Keratinocyte (primary cell): Measurements from ENCODE around the gene TMEM161B. TPM values are rescaled to one million over a fixed set of nuclear protein-coding genes. Genes with fewer than 3 reads are reported as not detected.

ENCODE experiments used
- DNase-seq: peaks from one replicate; pipeline ENCODE4 v3.0.0-alpha.2; 2011; ENCODE audit warnings: low read depth, missing footprints, low spot score
- FAIRE-seq: peaks from 2 replicates; lab custom pipeline; 2011; peaks lifted over from hg19 to GRCh38; lab: Jason Lieb, UNC
- H2AFZ ChIP-seq: 2 replicates; pipeline ENCODE4 v1.6.0; 2012; ENCODE audit warnings: low read length, control low read depth, inconsistent platforms; ENCODE audit not compliant: control insufficient read depth
- H3K27ac ChIP-seq: 2 replicates; pipeline ENCODE4 v1.5.1; 2011; ENCODE audit warnings: low read length; ENCODE audit not compliant: control insufficient read depth, insufficient read depth
- H3K27me3 ChIP-seq: 3 replicates; pipeline ENCODE4 v1.6.0; 2011; ENCODE audit warnings: low read length; ENCODE audit not compliant: control insufficient read depth, insufficient read depth; ENCODE audit errors: extremely low read depth
- H3K36me3 ChIP-seq, 2 experiments: 2 replicates in 1 of 2; 3 replicates in 1 of 2; pipeline ENCODE4 v1.5.1; 2011; ENCODE audit warnings: low read length in 2 of 2, mild to moderate bottlenecking in 1 of 2; ENCODE audit not compliant: control insufficient read depth in 2 of 2, insufficient read depth in 2 of 2; ENCODE audit errors: extremely low read depth in 1 of 2
- H3K4me1 ChIP-seq: 3 replicates; pipeline ENCODE4 v1.5.1; 2011; ENCODE audit warnings: low read length; ENCODE audit not compliant: control insufficient read depth, insufficient read depth; ENCODE audit errors: extremely low read depth
- H3K4me2 ChIP-seq: 3 replicates; pipeline ENCODE4 v1.6.0; 2011; ENCODE audit warnings: low read depth, low read length; ENCODE audit not compliant: control insufficient read depth, insufficient read depth; ENCODE audit errors: extremely low read depth
- H3K4me3 ChIP-seq, 3 experiments: fragments of 200-600 bp in 1 of 3; sonication (generic) in 1 of 3; 2 replicates in 2 of 3; 3 replicates in 1 of 3; pipeline ENCODE4 v1.5.1; 2011 to 2016; ENCODE audit warnings: low read length in 3 of 3, mild to moderate bottlenecking in 3 of 3, control low read depth in 2 of 3, inconsistent platforms in 1 of 3, low read depth in 1 of 3, mixed read lengths in 1 of 3, mixed run types in 1 of 3, moderate library complexity in 1 of 3; ENCODE audit not compliant: control insufficient read depth in 2 of 3, insufficient read depth in 2 of 3; ENCODE audit errors: extremely low read depth in 1 of 3
- H3K79me2 ChIP-seq: 2 replicates; pipeline ENCODE4 v1.6.0; 2012; ENCODE audit warnings: low read length; ENCODE audit not compliant: control insufficient read depth, insufficient read depth
- H3K9ac ChIP-seq: 3 replicates; pipeline ENCODE4 v1.6.0; 2011; ENCODE audit warnings: low read length; ENCODE audit not compliant: control insufficient read depth, insufficient read depth; ENCODE audit errors: extremely low read depth
- H3K9me1 ChIP-seq: 3 replicates; pipeline ENCODE4 v1.6.0; 2011; ENCODE audit warnings: low read length; ENCODE audit not compliant: control insufficient read depth, insufficient read depth; ENCODE audit errors: extremely low read depth
- H3K9me3 ChIP-seq: 2 replicates; pipeline ENCODE4 v1.5.1; 2012; ENCODE audit warnings: low read depth, low read length; ENCODE audit not compliant: control insufficient read depth
- H4K20me1 ChIP-seq: 3 replicates; pipeline ENCODE4 v1.6.0; 2011; ENCODE audit warnings: low read length; ENCODE audit not compliant: control insufficient read depth, insufficient read depth; ENCODE audit errors: extremely low read depth
- CTCF ChIP-seq, 3 experiments: IDR thresholded peaks in 1 of 3; conservative IDR thresholded peaks in 1 of 3; optimal IDR thresholded peaks in 1 of 3; 2 replicates in 2 of 3; 3 replicates in 1 of 3; pipeline versions ENCODE3 to v1.5.1; 2011; ENCODE audit warnings: low read length in 3 of 3, mild to moderate bottlenecking in 3 of 3, moderate library complexity in 2 of 3, control low read depth in 1 of 3, inconsistent platforms in 1 of 3; ENCODE audit not compliant: insufficient read depth in 2 of 3; ENCODE audit errors: extremely low read depth in 1 of 3
- EZH2 ChIP-seq: IDR thresholded peaks from one replicate; pipeline ENCODE4 v1.6.1; 2012; ENCODE audit warnings: inconsistent platforms, mild to moderate bottlenecking, low read length, moderate library complexity
- dilution Hi-C: fragments of 300-500 bp; cut with MboI; formaldehyde crosslinking; loops from one replicate; pipeline ENCODE4 v1.7.0; 2020; ENCODE audit warnings: low sequenced_read_pairs; ENCODE audit not compliant: extremely low pct_ligation_motif_present
- polyA plus RNA-seq, 5 experiments: library from polyadenylated mRNA; depleted of rRNA in 3 of 5; stranded (reverse) in 3 of 5; stranded (forward) in 1 of 5; unstranded in 1 of 5; fragments of >200 nt; gene quantifications; 1 replicate in 1 of 5; 2 replicates in 3 of 5; 3 replicates in 1 of 5; pipeline versions ENCODE4 v1.2.1 to v1.2.3, GENCODE V29; 2011 to 2012; ENCODE audit warnings: missing spikeins in 2 of 5, low read depth in 1 of 5, low replicate concordance in 1 of 5

Gene TMEM161B
- polyA plus RNA-seq, 1 donor (not counting 4 experiments of a cell fraction or from before 2014, with no cell fraction given) = 18.2 TPM

DNA sequence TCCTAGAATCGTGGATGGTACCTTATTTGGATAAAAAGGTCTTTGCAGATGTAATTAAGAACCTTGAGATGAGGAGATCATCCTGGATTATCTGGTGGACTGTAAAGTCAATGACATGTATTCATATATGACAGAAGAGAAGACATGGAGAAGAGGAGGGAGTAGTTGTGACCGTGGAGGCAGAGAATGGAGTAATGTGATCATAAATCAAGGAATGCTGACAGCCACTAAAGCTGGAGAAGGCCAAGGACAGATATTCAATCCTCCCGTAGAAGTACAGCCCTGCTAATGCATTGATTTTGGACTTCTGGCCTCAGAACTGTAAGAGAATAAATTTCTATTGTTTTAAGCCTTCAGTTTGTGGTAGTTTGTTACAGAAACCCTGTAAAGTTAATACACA, 18.7 kb upstream of the TMEM161B start:
- no peak overlapping the region for H3K27ac ChIP-seq
- H3K79me2 ChIP-seq = no peaks in the 10 kb centered on the region
- no peak for DNase-seq
- dilution Hi-C loops = no loop called here
- H3K9me1 ChIP-seq = no peaks in the 10 kb centered on the region
- FAIRE-seq = no peak
- H2AFZ ChIP-seq = no peak overlapping the region
- H3K36me3 ChIP-seq = peaks cover 0 to 4% of the 10 kb centered on the region in 2 experiments
- no peak overlapping the region for H3K4me3 ChIP-seq
- no peak overlapping the region for H3K4me2 ChIP-seq
- no peaks in the 10 kb centered on the region for H4K20me1 ChIP-seq
- H3K9ac ChIP-seq = no peak overlapping the region
- TF ChIP-seq EZH2 = no peak
- no peak for TF ChIP-seq CTCF (optimal IDR thresholded peaks at IDR 0.05 in 1 of 3, IDR thresholded peaks at IDR 0.05 in 1 of 3, conservative IDR thresholded peaks at IDR 0.05 in 1 of 3; ENCODE audit: extremely low read depth in 1 of 3, insufficient read depth in 2 of 3, low read length in 3 of 3)
- H3K27me3 ChIP-seq = no peaks in the 10 kb centered on the region
- no peaks in the 10 kb centered on the region for H3K4me1 ChIP-seq
- no peaks in the 10 kb centered on the region for H3K9me3 ChIP-seq

DNA sequence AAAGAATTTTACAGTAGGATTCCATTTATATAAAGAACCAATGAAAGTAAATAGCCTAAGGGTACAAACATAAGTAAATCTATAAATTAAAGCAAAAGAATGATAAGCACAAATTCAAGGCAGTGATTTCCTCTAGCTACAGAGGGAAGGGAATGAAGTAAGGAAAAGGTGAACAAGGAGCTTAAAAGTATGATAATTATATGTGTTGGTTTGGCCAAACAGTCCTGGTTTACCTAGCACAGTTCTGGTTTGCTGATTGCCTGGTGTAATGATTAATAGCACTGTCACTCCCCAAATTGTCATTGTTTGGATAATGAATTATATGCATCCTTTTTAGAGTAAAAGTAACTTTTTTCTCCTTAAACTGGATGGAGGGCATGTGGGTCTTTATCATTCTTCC, 15.0 kb upstream of the TMEM161B start:
- dilution Hi-C loops = no loop called here
- FAIRE-seq (no peak), DNase-seq (no peak)
- H2AFZ ChIP-seq = no peak overlapping the region
- no peaks in the 10 kb centered on the region for H3K27me3 ChIP-seq
- no peaks in the 10 kb centered on the region for H4K20me1 ChIP-seq
- H3K4me3 ChIP-seq = no peak overlapping the region
- no peaks in the 10 kb centered on the region for H3K4me1 ChIP-seq
- H3K4me2 ChIP-seq = no peak overlapping the region
- peaks cover 1 to 4% of the 10 kb centered on the region in 2 experiments for H3K36me3 ChIP-seq
- no peak for TF ChIP-seq CTCF (optimal IDR thresholded peaks at IDR 0.05 in 1 of 3, IDR thresholded peaks at IDR 0.05 in 1 of 3, conservative IDR thresholded peaks at IDR 0.05 in 1 of 3; ENCODE audit: extremely low read depth in 1 of 3, insufficient read depth in 2 of 3, low read length in 3 of 3)
- no peak for TF ChIP-seq EZH2
- no peak overlapping the region for H3K9ac ChIP-seq
- H3K9me3 ChIP-seq = no peaks in the 10 kb centered on the region
- no peaks in the 10 kb centered on the region for H3K79me2 ChIP-seq
- no peaks in the 10 kb centered on the region for H3K9me1 ChIP-seq
- no peak overlapping the region for H3K27ac ChIP-seq
